ENCODE data around the gene SHC4.

DNA sequence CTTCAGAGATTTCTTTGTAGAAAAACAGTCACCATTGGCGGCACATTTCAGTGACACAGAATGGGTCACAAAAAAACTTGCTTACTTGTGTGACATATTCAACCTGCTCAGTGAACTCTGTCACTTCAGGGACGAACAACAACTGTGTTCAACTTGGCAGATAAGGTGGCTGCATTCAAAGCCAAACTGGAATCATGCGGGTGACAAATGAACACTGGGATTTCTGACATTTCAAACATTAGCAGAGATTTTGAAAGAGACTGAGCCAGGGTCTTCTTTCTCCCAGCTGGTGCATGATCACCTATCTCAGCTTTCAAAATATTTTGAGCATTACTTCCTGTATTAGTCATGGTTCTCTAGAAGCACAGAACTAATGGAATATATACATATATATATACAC is 87.7 kb downstream of the SHC4 start:
- TF ChIP-seq, protein P1, sequence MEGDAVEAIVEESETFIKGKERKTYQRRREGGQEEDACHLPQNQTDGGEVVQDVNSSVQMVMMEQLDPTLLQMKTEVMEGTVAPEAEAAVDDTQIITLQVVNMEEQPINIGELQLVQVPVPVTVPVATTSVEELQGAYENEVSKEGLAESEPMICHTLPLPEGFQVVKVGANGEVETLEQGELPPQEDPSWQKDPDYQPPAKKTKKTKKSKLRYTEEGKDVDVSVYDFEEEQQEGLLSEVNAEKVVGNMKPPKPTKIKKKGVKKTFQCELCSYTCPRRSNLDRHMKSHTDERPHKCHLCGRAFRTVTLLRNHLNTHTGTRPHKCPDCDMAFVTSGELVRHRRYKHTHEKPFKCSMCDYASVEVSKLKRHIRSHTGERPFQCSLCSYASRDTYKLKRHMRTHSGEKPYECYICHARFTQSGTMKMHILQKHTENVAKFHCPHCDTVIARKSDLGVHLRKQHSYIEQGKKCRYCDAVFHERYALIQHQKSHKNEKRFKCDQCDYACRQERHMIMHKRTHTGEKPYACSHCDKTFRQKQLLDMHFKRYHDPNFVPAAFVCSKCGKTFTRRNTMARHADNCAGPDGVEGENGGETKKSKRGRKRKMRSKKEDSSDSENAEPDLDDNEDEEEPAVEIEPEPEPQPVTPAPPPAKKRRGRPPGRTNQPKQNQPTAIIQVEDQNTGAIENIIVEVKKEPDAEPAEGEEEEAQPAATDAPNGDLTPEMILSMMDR (IDR thresholded peaks at IDR 0.05) = no peak
- TF ChIP-seq EZH2phosphoT487 (IDR thresholded peaks at IDR 0.05) = no peak
